Progenitor cell of endocrine pancreas (in vitro differentiated cells): ENCODE data around the gene RAB31. TPM values are rescaled to one million over a fixed set of nuclear protein-coding genes. Genes with fewer than 3 reads are reported as not detected.

ENCODE experiments used
- DNase-seq: peaks from one replicate; pipeline ENCODE4 v3.0.0; 2021; ENCODE audit warnings: low spot score; ENCODE audit not compliant: unreplicated experiment
- H3K27ac Mint-ChIP-seq: 2 replicates; pipeline ENCODE4 v1.8.0; 2021; ENCODE audit warnings: mild to moderate bottlenecking, moderate library complexity, mixed read lengths
- H3K27me3 Mint-ChIP-seq: 2 replicates; pipeline ENCODE4 v1.8.0; 2021; ENCODE audit warnings: mixed read lengths
- H3K36me3 Mint-ChIP-seq: 2 replicates; pipeline ENCODE4 v1.8.0; 2022; ENCODE audit warnings: mixed read lengths; ENCODE audit not compliant: insufficient read depth
- H3K4me1 Mint-ChIP-seq: 2 replicates; pipeline ENCODE4 v1.8.0; 2021; ENCODE audit warnings: low read depth, mixed read lengths
- H3K4me3 Mint-ChIP-seq: 2 replicates; pipeline ENCODE4 v1.8.0; 2021; ENCODE audit warnings: low read depth, mild to moderate bottlenecking, moderate library complexity, mixed read lengths
- H3K9me3 Mint-ChIP-seq: 2 replicates; pipeline ENCODE4 v1.8.0; 2021; ENCODE audit warnings: low read depth, mixed read lengths
- total RNA-seq: library from RNA; stranded (reverse); gene quantifications from 2 replicates; pipeline ENCODE4 v1.2.1, GENCODE V29; 2021
- TF ChIP-seq, protein P1 (sequence below): fragments of 200-600 bp; sonication (generic); IDR thresholded peaks from one replicate; pipeline ENCODE4 v1.5.0; 2021; ENCODE audit warnings: antibody characterized with exemption, mild to moderate bottlenecking; ENCODE audit not compliant: unreplicated experiment

The RAB31 gene
- total RNA-seq, 1 donor from 2014 or later = 2.9 TPM

DNA sequence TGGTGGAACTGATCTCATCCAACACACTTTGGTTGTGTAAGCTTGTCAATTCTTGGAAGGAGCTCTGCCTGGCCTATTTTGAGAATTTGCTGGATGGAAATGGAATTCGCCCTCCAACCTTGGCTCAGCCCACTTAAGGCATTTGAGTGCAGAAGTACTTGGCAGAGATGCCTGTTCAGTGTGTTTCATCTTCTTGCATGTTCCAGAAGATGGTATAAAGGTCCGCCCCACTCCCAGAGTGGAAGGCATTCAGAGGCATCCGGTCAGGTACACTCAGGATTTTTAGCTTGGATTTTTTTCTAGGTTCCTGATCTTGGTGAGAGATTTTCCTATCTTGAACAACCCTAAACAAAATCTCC, 116.4 kb downstream of the RAB31 start:
- peaks cover 3% of the 10 kb centered on the region for H3K9me3 Mint-ChIP-seq
- H3K27me3 Mint-ChIP-seq = peaks cover 4% of the 10 kb centered on the region
- H3K4me3 Mint-ChIP-seq = no peak overlapping the region
- no peak for DNase-seq
- TF ChIP-seq, protein P1, sequence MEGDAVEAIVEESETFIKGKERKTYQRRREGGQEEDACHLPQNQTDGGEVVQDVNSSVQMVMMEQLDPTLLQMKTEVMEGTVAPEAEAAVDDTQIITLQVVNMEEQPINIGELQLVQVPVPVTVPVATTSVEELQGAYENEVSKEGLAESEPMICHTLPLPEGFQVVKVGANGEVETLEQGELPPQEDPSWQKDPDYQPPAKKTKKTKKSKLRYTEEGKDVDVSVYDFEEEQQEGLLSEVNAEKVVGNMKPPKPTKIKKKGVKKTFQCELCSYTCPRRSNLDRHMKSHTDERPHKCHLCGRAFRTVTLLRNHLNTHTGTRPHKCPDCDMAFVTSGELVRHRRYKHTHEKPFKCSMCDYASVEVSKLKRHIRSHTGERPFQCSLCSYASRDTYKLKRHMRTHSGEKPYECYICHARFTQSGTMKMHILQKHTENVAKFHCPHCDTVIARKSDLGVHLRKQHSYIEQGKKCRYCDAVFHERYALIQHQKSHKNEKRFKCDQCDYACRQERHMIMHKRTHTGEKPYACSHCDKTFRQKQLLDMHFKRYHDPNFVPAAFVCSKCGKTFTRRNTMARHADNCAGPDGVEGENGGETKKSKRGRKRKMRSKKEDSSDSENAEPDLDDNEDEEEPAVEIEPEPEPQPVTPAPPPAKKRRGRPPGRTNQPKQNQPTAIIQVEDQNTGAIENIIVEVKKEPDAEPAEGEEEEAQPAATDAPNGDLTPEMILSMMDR = no peak
- H3K36me3 Mint-ChIP-seq = no peaks in the 10 kb centered on the region
- H3K4me1 Mint-ChIP-seq = peaks cover 7% of the 10 kb centered on the region
- no peak overlapping the region for H3K27ac Mint-ChIP-seq

DNA sequence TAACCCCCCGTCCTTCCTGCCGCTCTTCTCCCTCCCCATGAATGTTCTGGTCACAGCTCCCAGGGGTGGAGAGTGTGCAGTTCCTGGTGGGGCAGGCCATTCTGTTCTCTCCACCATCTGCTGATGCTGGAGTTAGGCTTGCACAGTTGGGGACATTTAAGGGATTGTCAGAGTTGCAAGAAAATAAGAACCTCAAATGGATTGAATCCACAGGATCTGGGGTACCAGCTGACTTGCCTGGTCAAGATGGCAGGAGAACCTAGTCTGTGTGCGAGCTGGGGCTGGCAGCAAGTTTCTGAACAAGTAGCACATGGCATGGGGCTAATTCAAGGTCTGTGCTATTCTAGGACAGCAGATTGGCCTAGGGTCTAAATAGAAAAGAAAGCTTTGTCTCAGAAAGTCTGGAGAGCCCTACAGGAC, 116.9 kb downstream of the RAB31 start:
- peaks cover 7% of the 10 kb centered on the region for H3K4me1 Mint-ChIP-seq
- H3K9me3 Mint-ChIP-seq = no peaks in the 10 kb centered on the region
- no peak for DNase-seq
- peaks cover 4% of the 10 kb centered on the region for H3K27me3 Mint-ChIP-seq
- TF ChIP-seq, protein P1 = no peak
- no peak overlapping the region for H3K27ac Mint-ChIP-seq
- H3K4me3 Mint-ChIP-seq = no peak overlapping the region
- no peaks in the 10 kb centered on the region for H3K36me3 Mint-ChIP-seq

DNA sequence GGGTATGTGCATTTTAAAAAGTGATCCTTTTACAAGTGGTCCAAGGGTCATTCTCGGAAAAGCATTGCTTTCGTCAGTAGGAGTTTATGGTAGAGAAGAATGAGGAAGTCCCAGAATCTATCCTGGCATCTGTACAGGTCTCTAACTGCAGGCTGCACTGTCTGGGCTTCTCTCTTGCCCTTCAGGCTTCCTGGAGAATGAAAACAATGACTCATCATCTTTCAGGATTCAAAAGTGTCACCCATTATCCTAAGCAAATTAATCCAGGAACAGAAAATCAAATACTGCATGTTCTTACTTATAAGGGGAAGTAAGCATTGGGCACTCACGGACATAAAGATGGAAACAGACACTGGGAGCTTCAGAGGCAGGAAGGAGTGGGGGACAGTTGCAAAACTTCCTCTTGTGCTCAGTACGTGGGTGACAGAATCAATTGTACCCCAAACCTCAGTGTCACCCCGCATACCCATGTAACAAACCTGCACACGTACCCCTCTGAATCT, 117.5 kb downstream of the RAB31 start:
- peaks cover 7% of the 10 kb centered on the region for H3K4me1 Mint-ChIP-seq
- H3K27me3 Mint-ChIP-seq = peaks cover 4% of the 10 kb centered on the region
- no peak overlapping the region for H3K27ac Mint-ChIP-seq
- no peak overlapping the region for H3K4me3 Mint-ChIP-seq
- H3K9me3 Mint-ChIP-seq = no peaks in the 10 kb centered on the region
- H3K36me3 Mint-ChIP-seq = no peaks in the 10 kb centered on the region
- TF ChIP-seq, protein P1 = no peak
- no peak for DNase-seq

DNA sequence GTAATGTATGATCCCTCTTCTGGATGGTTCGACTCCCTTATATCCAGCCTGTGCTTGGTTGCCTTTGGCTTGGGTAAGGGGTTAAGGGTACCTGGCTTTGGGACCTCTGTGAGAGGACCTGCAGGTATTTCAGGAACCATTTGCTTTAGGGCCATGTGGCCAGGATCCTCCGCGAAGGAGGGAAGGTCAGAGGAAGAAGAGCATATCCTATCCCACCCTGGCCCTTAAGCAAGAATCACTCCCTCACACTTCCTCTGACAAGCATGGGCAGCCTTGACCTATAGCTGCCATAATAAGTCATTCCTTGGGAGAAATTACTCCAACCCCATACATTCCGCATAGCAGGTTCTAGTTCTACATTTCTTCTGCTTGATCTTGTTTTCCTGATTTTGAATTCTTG, 118.6 kb downstream of the RAB31 start:
- Mint-ChIP-seq H3K4me1 (peaks cover 7% of the 10 kb centered on the region), H3K27me3 (peaks cover 4% of the 10 kb centered on the region), H3K36me3 (no peaks in the 10 kb centered on the region), H3K4me3 (no peak overlapping the region), H3K9me3 (no peaks in the 10 kb centered on the region), H3K27ac (no peak overlapping the region)
- DNase-seq = no peak
- TF ChIP-seq, protein P1 = no peak

DNA sequence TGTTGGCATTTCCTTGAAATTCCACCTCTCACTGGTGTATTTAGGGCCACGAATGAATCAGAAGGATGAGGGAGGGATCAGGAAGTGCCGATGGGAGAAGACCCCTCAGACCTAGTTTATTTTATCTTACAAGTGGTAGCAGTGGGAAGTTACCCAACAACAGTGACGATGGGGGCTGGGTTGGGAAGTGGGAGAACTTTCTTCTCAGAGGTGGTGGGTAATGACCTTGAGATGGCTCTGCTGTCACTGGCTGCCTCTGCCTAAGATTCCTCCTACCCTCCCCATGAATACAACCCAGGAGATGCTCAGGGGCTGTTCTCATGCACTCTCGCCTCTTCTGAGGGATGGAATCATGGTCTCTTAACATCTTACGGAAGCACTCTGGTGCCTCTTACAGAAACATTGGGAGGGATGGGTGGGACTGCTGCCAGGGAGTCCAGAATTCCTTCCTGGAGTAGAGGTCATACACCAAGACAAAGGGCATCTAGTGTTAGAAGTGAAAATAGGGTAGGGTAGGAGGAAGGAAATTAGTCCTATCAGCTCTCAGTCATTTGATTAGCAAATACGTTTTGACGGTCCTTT, 119.2 kb downstream of the RAB31 start:
- H3K27ac Mint-ChIP-seq = no peak overlapping the region

More for the DNA sequence above, 119.2 kb downstream of the RAB31 start:
- H3K36me3 Mint-ChIP-seq = no peaks in the 10 kb centered on the region
- peaks cover 5% of the 10 kb centered on the region for H3K4me1 Mint-ChIP-seq
- H3K4me3 Mint-ChIP-seq = no peak overlapping the region
- DNase-seq = no peak
- no peaks in the 10 kb centered on the region for H3K9me3 Mint-ChIP-seq
- TF ChIP-seq, protein P1 = no peak
- H3K27me3 Mint-ChIP-seq = peaks cover 6% of the 10 kb centered on the region
